ENCODE data around the gene CCDC38. TPM values are rescaled to one million over a fixed set of nuclear protein-coding genes. Genes with fewer than 3 reads are reported as not detected.

The CCDC38 gene
- total RNA-seq, 1 donor from 2014 or later, result 0.13 TPM

DNA sequence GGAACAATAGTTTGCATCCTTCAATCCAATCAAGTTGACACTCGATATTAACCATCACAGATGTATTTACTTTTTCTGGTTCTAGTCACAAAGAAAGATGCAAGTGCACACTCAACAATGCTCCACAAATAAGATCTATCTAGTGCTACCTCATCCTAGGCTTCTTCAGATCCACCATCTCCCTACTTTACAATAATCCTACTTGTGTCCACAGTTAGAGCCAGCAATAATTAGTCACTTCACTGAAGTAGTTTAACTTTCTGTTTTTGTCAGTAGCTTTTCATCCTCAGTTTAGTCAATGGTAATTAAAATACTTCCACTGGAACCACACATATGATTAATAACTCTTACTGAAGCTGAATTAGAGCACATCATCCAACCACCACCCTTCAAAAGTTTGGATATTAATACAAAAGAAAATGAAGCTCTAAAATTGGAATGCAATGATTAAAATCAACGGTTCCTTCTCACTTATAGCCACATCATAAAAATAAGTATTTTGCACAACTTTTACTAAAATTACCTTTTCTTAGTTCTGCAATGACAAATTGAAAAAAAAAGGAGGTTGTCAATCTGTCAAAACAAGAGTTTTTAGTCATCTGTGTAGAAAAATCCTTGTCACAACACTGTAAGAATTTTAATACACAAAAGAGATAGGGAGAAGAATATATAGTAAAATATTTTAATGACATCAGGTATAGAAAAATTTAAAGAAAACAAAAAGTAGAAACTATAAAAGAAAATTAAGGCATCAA is 111.9 kb downstream of the CCDC38 start:
- Histone ChIP-seq H4K20me1 (ENCODE audit: low read depth) (no peaks in the 10 kb centered on the region), H3K4me3 (no peak overlapping the region), H3K36me3 (no peaks in the 10 kb centered on the region), H3K79me2 (ENCODE audit: low read depth) (no peaks in the 10 kb centered on the region), H3K4me2 (no peak overlapping the region), H3K9me3 (ENCODE audit: low read depth) (no peaks in the 10 kb centered on the region), H3K9ac (no peak overlapping the region), H3K27ac (no peak overlapping the region), H3K4me1 (peaks cover 26% of the 10 kb centered on the region), H2AFZ (replicated peaks) (no peak overlapping the region), H3K27me3 (no peaks in the 10 kb centered on the region), H3F3A (ENCODE audit: low read depth) (peaks cover 15% of the 10 kb centered on the region)
- Mint-ChIP-seq H3K27ac (no peak overlapping the region), H3K36me3 (no peaks in the 10 kb centered on the region), H3K4me1 (peaks cover 23% of the 10 kb centered on the region), H3K4me3 (no peak overlapping the region), H3K27me3 (ENCODE audit: insufficient read depth, low read depth) (peaks cover 2% of the 10 kb centered on the region), H3K9me3 (peaks cover 4% of the 10 kb centered on the region)
- no peak for DNase-seq (ENCODE audit: low spot score)
- TF ChIP-seq EZH2phosphoT487 (IDR thresholded peaks at IDR 0.05), result no peak
- TF ChIP-seq EZH2 (IDR thresholded peaks at IDR 0.05), result no peak
- TF ChIP-seq, protein P1, sequence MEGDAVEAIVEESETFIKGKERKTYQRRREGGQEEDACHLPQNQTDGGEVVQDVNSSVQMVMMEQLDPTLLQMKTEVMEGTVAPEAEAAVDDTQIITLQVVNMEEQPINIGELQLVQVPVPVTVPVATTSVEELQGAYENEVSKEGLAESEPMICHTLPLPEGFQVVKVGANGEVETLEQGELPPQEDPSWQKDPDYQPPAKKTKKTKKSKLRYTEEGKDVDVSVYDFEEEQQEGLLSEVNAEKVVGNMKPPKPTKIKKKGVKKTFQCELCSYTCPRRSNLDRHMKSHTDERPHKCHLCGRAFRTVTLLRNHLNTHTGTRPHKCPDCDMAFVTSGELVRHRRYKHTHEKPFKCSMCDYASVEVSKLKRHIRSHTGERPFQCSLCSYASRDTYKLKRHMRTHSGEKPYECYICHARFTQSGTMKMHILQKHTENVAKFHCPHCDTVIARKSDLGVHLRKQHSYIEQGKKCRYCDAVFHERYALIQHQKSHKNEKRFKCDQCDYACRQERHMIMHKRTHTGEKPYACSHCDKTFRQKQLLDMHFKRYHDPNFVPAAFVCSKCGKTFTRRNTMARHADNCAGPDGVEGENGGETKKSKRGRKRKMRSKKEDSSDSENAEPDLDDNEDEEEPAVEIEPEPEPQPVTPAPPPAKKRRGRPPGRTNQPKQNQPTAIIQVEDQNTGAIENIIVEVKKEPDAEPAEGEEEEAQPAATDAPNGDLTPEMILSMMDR (IDR thresholded peaks at IDR 0.05), result no peak

DNA sequence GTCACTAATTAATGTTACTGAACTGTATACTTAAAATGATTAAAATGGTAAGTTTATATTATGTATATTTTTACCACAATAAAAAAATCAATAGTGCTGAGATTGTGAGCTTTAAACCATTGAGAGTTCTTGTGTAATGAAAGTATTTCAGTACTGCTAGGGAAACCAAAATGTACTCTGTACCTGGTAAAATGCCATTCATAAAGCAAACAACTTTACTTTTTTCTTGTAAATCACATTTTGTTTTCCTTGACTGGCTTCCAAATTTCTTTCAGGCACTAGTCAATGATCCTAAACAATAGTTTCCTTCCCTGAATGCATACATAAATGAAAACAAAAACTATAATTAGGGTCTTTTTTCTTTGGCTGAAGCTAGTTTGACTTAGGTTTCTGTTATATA is 113.0 kb downstream of the CCDC38 start:
- Mint-ChIP-seq H3K9me3 (peaks cover 2% of the 10 kb centered on the region), H3K36me3 (no peaks in the 10 kb centered on the region), H3K4me1 (peaks cover 26% of the 10 kb centered on the region), H3K27me3 (ENCODE audit: insufficient read depth, low read depth) (peaks cover 5% of the 10 kb centered on the region), H3K27ac (no peak overlapping the region), H3K4me3 (no peak overlapping the region)
- Histone ChIP-seq H3K79me2 (ENCODE audit: low read depth) (no peaks in the 10 kb centered on the region), H3K27ac (no peak overlapping the region), H3K27me3 (no peaks in the 10 kb centered on the region), H3K9ac (no peak overlapping the region), H3K36me3 (no peaks in the 10 kb centered on the region), H2AFZ (replicated peaks) (no peak overlapping the region), H3F3A (ENCODE audit: low read depth) (peaks cover 15% of the 10 kb centered on the region), H3K4me3 (no peak overlapping the region), H3K4me2 (no peak overlapping the region), H3K4me1 (peaks cover 28% of the 10 kb centered on the region), H3K9me3 (ENCODE audit: low read depth) (no peaks in the 10 kb centered on the region), H4K20me1 (ENCODE audit: low read depth) (no peaks in the 10 kb centered on the region)
- no peak for DNase-seq (ENCODE audit: low spot score)
- TF ChIP-seq EZH2 (IDR thresholded peaks at IDR 0.05) (no peak), EZH2phosphoT487 (IDR thresholded peaks at IDR 0.05) (no peak)
- TF ChIP-seq, protein P1 (IDR thresholded peaks at IDR 0.05), result no peak

DNA sequence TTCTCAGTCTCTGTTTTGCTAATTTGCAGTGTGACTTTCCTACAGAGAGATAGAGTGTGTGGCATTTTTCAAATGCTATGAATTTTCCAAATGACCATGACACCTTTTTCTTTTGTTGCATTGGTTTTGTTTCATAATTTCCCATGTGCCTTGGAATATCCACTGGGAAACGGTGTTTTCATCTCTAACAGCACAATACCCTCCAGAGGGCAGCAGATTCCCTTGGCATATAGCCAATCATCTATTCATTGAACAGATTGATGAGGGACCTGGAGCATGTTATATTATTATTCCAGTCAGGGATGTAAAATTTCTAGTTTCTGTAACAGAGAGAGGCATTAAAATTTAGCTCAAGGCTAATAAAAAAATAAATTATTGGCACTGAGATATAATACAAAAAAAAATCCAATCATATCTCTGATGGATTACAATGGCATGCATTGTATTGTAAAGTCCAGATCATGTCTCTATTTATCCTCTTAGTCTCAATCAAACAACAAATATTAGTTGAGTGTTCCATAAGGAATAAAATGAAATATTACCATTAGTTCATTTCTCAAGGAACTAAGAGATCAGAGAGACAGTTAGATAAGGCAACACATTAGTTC is 122.2 kb downstream of the CCDC38 start:
- Histone ChIP-seq H3K9ac (no peak overlapping the region), H3K27me3 (no peaks in the 10 kb centered on the region), H3K36me3 (no peaks in the 10 kb centered on the region), H3K4me1 (peaks cover 4% of the 10 kb centered on the region), H2AFZ (replicated peaks) (no peak overlapping the region), H4K20me1 (ENCODE audit: low read depth) (no peaks in the 10 kb centered on the region), H3F3A (ENCODE audit: low read depth) (peaks cover 3% of the 10 kb centered on the region), H3K4me3 (no peak overlapping the region), H3K4me2 (no peak overlapping the region), H3K79me2 (ENCODE audit: low read depth) (no peaks in the 10 kb centered on the region), H3K27ac (no peak overlapping the region), H3K9me3 (ENCODE audit: low read depth) (no peaks in the 10 kb centered on the region)
- peaks cover 3% of the 10 kb centered on the region for H3K4me1 Mint-ChIP-seq
- peak; percentile 50 for DNase-seq (ENCODE audit: low spot score)
- H3K27ac Mint-ChIP-seq, result no peak overlapping the region
- TF ChIP-seq EZH2 (IDR thresholded peaks at IDR 0.05) (no peak), EZH2phosphoT487 (IDR thresholded peaks at IDR 0.05) (no peak)
- TF ChIP-seq, protein P1 (IDR thresholded peaks at IDR 0.05), result peak; percentile 59
- H3K4me3 Mint-ChIP-seq, result no peak overlapping the region
- H3K27me3 Mint-ChIP-seq (ENCODE audit: insufficient read depth, low read depth), result peaks cover 6% of the 10 kb centered on the region
- no peaks in the 10 kb centered on the region for H3K36me3 Mint-ChIP-seq
- no peaks in the 10 kb centered on the region for H3K9me3 Mint-ChIP-seq

Other genes starting within 250 kb of the CCDC38 start
- 2.3 and 2.5 TPM in 2 replicates for gene NTN4, start 151.8 kb downstream of the CCDC38 start, total RNA-seq (ENCODE audit: low replicate concordance)
- 37.0 and 49.7 TPM in 2 replicates for gene SNRPF, start 83.7 kb downstream of the CCDC38 start, total RNA-seq (ENCODE audit: low replicate concordance)
- 1.1 and 2.2 TPM in 2 replicates for gene AMDHD1, start 717 bp upstream of the CCDC38 start, total RNA-seq (ENCODE audit: low replicate concordance)
- 0.06 and 0.12 TPM in 2 replicates for gene HAL, start 53.7 kb upstream of the CCDC38 start, total RNA-seq (ENCODE audit: low replicate concordance)
- 230 and 266 TPM in 2 replicates for gene LTA4H, start 93.0 kb upstream of the CCDC38 start, total RNA-seq (ENCODE audit: low replicate concordance)